GM12878 (cell line): Measurements from ENCODE around the gene GJA5. TPM values are rescaled to one million over a fixed set of nuclear protein-coding genes. Genes with fewer than 3 reads are reported as not detected.
"Not testable (repeated sequence)": the region's sequence is repeated elsewhere in the genome, so short reads cannot be mapped to it uniquely, and the experiment has no call there.

ENCODE experiments used
- ATAC-seq: fragments of 200-7000 bp; cut with Tn5 transposase; 3 replicates; pipeline ENCODE4 v1.9.1; 2020; ENCODE audit warnings: mild to moderate bottlenecking, moderate library complexity
- BruUV-seq: library from RNA; stranded (reverse); fragments of 400-500 nt; replicated peaks from 2 replicates; lab custom pipeline; 2021; lab: Mats Ljungman, UMichigan
- CTCF ChIA-PET: fragments of 300-600 bp; sonication (Branson Sonifier 250); formaldehyde crosslinking; extraction: SDS; loops from one replicate; lab custom pipeline; 2021; ENCODE audit warnings: inconsistent platforms; lab: Yijun Ruan, JAX
- POLR2A ChIA-PET: fragments of 350-600 bp; formaldehyde crosslinking; extraction: SDS; loops from one replicate; lab custom pipeline; 2021; ENCODE audit warnings: inconsistent platforms; lab: Charles Lee
- RAD21 ChIA-PET: fragments of 300-600 bp; sonication (Branson Sonifier 250); formaldehyde crosslinking; loops from one replicate; lab custom pipeline; 2023; ENCODE audit warnings: antibody characterized with exemption; ENCODE audit not compliant: unreplicated experiment; lab: Charles Lee
- SMC1A ChIA-PET: fragments of 300-600 bp; sonication (Branson Sonifier 250); formaldehyde crosslinking; loops from one replicate; lab custom pipeline; 2023; ENCODE audit not compliant: unreplicated experiment, uncharacterized antibody; lab: Charles Lee
- DNase-seq: peaks from one replicate; pipeline ENCODE4 v3.0.0-alpha.2; 2011; ENCODE audit warnings: low read depth, low spot score
- FAIRE-seq: peaks from 3 replicates; lab custom pipeline; 2011; peaks lifted over from hg19 to GRCh38; lab: Jason Lieb, UNC
- H2AFZ ChIP-seq: 2 replicates; pipeline ENCODE4 v1.6.0; 2011; ENCODE audit warnings: low read depth, low read length, control low read depth; ENCODE audit not compliant: control insufficient read depth
- H3K27ac ChIP-seq: 2 replicates; pipeline ENCODE4 v1.5.1; 2011; ENCODE audit warnings: control low read depth; ENCODE audit not compliant: control insufficient read depth, insufficient read depth
- H3K27me3 ChIP-seq, 2 experiments: replicated peaks in 1 of 2; 2 replicates each; pipeline versions ENCODE4 v1.6.0 to v1.6.1; 2011; ENCODE audit warnings: low read length in 1 of 2; ENCODE audit not compliant: control insufficient read depth in 2 of 2, insufficient read depth in 2 of 2
- H3K36me3 ChIP-seq, 2 experiments: 2 replicates each; pipeline ENCODE4 v1.5.1; 2011; ENCODE audit warnings: low read length in 1 of 2; ENCODE audit not compliant: control insufficient read depth in 2 of 2, insufficient read depth in 2 of 2
- H3K4me1 ChIP-seq: 2 replicates; pipeline ENCODE4 v1.6.1; 2011; ENCODE audit warnings: mild to moderate bottlenecking, low read length, moderate library complexity, mixed read lengths; ENCODE audit not compliant: control insufficient read depth, insufficient read depth
- H3K4me2 ChIP-seq: 2 replicates; pipeline ENCODE4 v1.6.0; 2011; ENCODE audit warnings: control low read depth; ENCODE audit not compliant: control insufficient read depth, insufficient read depth
- H3K4me3 ChIP-seq: fragments of 200-600 bp; sonication (generic); 2 replicates; pipeline ENCODE4 v1.5.1; 2016
- H3K79me2 ChIP-seq: 2 replicates; pipeline ENCODE4 v1.6.0; 2011; ENCODE audit warnings: low read length; ENCODE audit not compliant: control insufficient read depth, insufficient read depth
- H3K9ac ChIP-seq: 2 replicates; pipeline ENCODE4 v1.8.0; 2011; ENCODE audit warnings: low read length, control low read depth, mixed read lengths; ENCODE audit not compliant: control insufficient read depth, insufficient read depth
- H3K9me3 ChIP-seq: replicated peaks from 3 replicates; pipeline ENCODE4 v1.5.1; 2011; ENCODE audit warnings: mild to moderate bottlenecking, low read length; ENCODE audit not compliant: control insufficient read depth, insufficient read depth
- H4K20me1 ChIP-seq: 2 replicates; pipeline ENCODE4 v1.6.0; 2011; ENCODE audit not compliant: control insufficient read depth, insufficient read depth
- ATF7 ChIP-seq: fragments of 450-650 bp; IDR thresholded peaks from 2 replicates; pipeline ENCODE4 v1.6.1; 2016; ENCODE audit warnings: low read depth, mild to moderate bottlenecking
- EED ChIP-seq: sonication (generic); IDR thresholded peaks from 2 replicates; pipeline ENCODE4 v1.6.1; 2016; ENCODE audit warnings: antibody characterized with exemption, low read depth
- RB1 ChIP-seq: fragments of 450-650 bp; formaldehyde crosslinking; IDR thresholded peaks from 2 replicates; pipeline ENCODE4 v1.6.1; 2017; ENCODE audit warnings: mild to moderate bottlenecking, borderline replicate concordance
- SMAD1 ChIP-seq: fragments of 450-650 bp; IDR thresholded peaks from 2 replicates; pipeline ENCODE4 v1.6.1; 2018; ENCODE audit warnings: mild to moderate bottlenecking, low read depth; ENCODE audit not compliant: partially characterized antibody
- YY1 ChIP-seq: IDR thresholded peaks from 2 replicates; pipeline ENCODE4 v1.6.1; 2011; ENCODE audit warnings: low read depth, mild to moderate bottlenecking, low read length
- ZNF24 ChIP-seq: fragments of 450-650 bp; IDR thresholded peaks from 2 replicates; pipeline ENCODE4 v1.6.1; 2017; ENCODE audit warnings: antibody characterized with exemption, mild to moderate bottlenecking
- WGBS: methylation state at CpG from one replicate; pipeline ENCODE4 v1.1.6; 2016; ENCODE audit warnings: low lambda C conversion rate; ENCODE audit not compliant: insufficient replicate concordance, insufficient coverage; ENCODE audit errors: missing lambda C conversion rate; 5-methylcytosine and 5-hydroxymethylcytosine counted together
- in situ Hi-C: fragments of 300-500 bp; cut with MboI; formaldehyde crosslinking; loops from 9 replicates; pipeline ENCODE4 v1.14.3; 2018; ENCODE audit warnings: mixed read lengths
- intact Hi-C: fragments of 100-400 bp; cut with micrococcal nuclease; formaldehyde crosslinking; loops from one replicate; pipeline ENCODE4 v1.14.2; 2022; ENCODE audit not compliant: unreplicated experiment
- polyA plus RNA-seq, 11 experiments: library from polyadenylated mRNA; depleted of rRNA in 4 of 11; unstranded in 6 of 11; stranded (reverse) in 5 of 11; fragments of >200 nt; fragmentation: Nextera tagmentation in 4 of 11; fragmentation: Illumina TruSeq in 1 of 11; extraction: Ambion mirVana in 4 of 11; extraction: Trizol in 1 of 11; gene quantifications; 1 replicate in 1 of 11; 2 replicates in 10 of 11; pipeline versions ENCODE4 v1.2.1 to v1.2.3, GENCODE V29; 2011 to 2016; ENCODE audit warnings: inconsistent platforms in 2 of 11, missing spikeins in 2 of 11, low read depth in 1 of 11
- total RNA-seq, 4 experiments: library from RNA; depleted of rRNA in 3 of 4; stranded (reverse); fragments of >200 nt in 3 of 4; fragmentation: Illumina TruSeq in 1 of 4; extraction: Trizol in 1 of 4; gene quantifications; 2 replicates each; pipeline versions ENCODE4 v1.2.1 to v1.2.3, GENCODE V29; 2013 to 2021
- TF ChIP-seq, protein P1 (sequence below): IDR thresholded peaks from 2 replicates; pipeline ENCODE4 v1.6.1; 2011; ENCODE audit warnings: borderline replicate concordance, low read depth, mild to moderate bottlenecking, moderate library complexity, mixed read lengths, low read length; ENCODE audit not compliant: insufficient read depth; ENCODE audit errors: extremely low read length

GJA5 gene
- total and polyA plus RNA-seq, 10 of the 15 experiments (the other 5 are each of a cell fraction or from before 2014, with no cell fraction given): not detected

DNA sequence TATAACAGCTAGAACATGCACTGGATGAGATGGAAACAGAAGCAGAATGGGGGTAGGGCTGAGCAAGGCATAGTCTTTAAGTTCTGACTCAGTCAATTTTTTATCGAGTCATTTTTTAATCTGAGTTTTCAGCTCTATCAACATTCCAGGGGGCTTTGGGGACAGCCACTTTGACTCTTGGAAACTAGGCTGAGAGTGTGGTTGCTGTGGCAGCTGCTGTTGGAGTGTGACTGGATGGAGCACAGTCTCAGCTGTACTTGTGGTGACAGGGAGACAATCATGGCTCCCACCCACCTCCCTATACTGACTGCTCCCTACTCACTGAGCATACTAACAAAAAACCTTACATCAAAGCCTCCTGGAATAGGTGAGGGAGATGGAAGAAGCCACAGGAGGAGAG, 25.0 kb downstream of the GJA5 start (continued):
- TF ChIP-seq, protein P1, sequence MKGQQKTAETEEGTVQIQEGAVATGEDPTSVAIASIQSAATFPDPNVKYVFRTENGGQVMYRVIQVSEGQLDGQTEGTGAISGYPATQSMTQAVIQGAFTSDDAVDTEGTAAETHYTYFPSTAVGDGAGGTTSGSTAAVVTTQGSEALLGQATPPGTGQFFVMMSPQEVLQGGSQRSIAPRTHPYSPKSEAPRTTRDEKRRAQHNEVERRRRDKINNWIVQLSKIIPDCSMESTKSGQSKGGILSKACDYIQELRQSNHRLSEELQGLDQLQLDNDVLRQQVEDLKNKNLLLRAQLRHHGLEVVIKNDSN: no peak
- TF ChIP-seq ATF7 (no peak), YY1 (no peak), RB1 (no peak)

DNA sequence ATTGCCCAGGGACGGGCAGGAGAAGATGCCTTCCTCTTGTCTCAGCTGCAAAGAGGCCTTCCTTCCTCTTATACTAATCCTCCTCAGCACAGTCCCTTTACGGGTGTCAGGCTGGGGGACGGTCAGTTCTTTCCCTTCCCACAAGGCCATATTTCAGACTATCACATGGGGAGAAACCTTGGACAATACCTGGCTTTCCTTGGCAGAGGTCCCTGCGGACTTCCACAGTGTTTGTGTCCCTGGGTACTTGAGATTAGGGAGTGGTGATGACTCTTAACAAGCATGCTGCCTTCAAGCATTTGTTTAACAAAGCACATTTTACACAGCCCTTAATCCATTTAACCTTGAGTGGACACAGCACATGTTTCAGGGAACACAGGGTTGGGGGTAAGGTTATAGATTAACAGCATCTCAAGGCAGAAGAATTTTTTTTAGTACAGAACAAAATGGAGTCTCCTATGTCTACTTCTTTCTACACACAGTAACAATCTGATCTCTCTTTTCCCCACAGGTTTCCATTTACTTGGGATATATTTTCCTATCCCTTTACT, 26.0 kb downstream of the GJA5 start:
- RAD21 ChIA-PET, CTCF ChIA-PET, H3K27me3 ChIP-seq, intact Hi-C loops, H3K4me2 ChIP-seq, H3K9ac ChIP-seq, H3K4me3 ChIP-seq, H2AFZ ChIP-seq, SMC1A ChIA-PET, BruUV-seq, H3K79me2 ChIP-seq, FAIRE-seq, H3K36me3 ChIP-seq, H3K4me1 ChIP-seq, H3K9me3 ChIP-seq, H3K27ac ChIP-seq, DNase-seq, ATAC-seq, H4K20me1 ChIP-seq, in situ Hi-C loops, POLR2A ChIA-PET: not testable (repeated sequence)
- WGBS: 7% methylated on average over 2 of the region's 4 CpGs

DNA sequence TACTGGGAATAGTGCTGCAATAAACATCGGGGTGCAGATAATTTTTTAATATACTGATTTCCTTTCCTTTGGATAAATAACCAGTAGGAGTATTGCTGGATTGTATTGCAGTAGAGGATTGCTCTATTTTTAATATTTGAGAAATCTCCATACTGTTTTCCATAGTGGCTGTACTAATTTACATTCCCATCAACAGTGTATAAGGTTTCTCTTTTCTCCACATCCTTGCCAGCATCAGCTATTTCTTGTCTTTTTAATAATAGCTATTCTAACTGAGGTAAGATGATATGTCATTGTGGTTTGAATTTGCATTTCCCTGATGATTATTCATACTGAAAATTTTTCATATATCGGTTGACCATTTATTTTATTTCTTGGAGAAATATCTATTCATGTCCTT, 31.1 kb downstream of the GJA5 start:
- no peak overlapping the region for H3K27ac ChIP-seq
- no TSS peak for BruUV-seq
- no peaks in the 10 kb centered on the region; the same call in 1 of the 2 replicates for H4K20me1 ChIP-seq
- TF ChIP-seq EED: no peak
- no peak for TF ChIP-seq SMAD1
- TF ChIP-seq ZNF24: no peak
- TF ChIP-seq, all 136 proteins: peak for 0
- Histone ChIP-seq H3K4me3 (no peak overlapping the region), H3K4me2 (no peak overlapping the region), H3K4me1 (no peaks in the 10 kb centered on the region), H2AFZ (no peak overlapping the region), H3K27me3 (no peaks in the 10 kb centered on the region; a peak in 1 of 4 replicates), H3K9me3 (no peaks in the 10 kb centered on the region), H3K36me3 (no peaks in the 10 kb centered on the region), H3K9ac (no peak overlapping the region), H3K79me2 (no peaks in the 10 kb centered on the region)
- in situ Hi-C loops (no loop called here), intact Hi-C loops (loop anchor here (10.0 kb wide), 1 partner anchor 165 kb away; no protein-coding TSS in a partner anchor)
- DNase-seq (no peak), ATAC-seq (no peak), FAIRE-seq (no peak)
- ChIA-PET CTCF (no interaction called here), SMC1A (no interaction called here), POLR2A (no interaction called here), RAD21 (no interaction called here)
- 16% methylated on average over 2 of the region's 2 CpGs for WGBS
